GM21515 (cell line): ENCODE measurements around the gene LZTFL1.

Experiments
- ATAC-seq: cut with Tn5 transposase; IDR thresholded peaks from one replicate; pipeline ENCODE4 v1.9.1; 2021; ENCODE audit not compliant: unreplicated experiment

LZTFL1 gene

DNA sequence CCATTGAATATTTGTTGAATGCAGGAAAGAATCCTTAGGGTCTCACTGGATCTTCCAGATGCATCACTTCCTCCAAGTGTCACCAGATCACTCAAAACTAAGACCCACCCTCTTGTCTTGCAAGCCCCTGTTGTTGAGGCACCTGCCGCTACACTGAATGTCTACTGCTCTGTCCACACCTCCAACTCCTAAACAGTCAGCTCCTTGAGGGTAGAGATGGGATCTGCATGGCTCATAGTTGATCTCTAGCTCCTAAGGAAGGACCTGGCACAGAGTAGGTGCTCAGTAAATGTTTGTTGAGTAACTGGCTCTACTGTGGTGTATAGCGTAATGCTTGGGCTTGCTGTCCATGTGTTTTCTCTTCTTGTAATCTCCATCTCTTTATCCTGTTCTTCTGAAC is 54.4 kb downstream of the LZTFL1 start:
- no peak for ATAC-seq

DNA sequence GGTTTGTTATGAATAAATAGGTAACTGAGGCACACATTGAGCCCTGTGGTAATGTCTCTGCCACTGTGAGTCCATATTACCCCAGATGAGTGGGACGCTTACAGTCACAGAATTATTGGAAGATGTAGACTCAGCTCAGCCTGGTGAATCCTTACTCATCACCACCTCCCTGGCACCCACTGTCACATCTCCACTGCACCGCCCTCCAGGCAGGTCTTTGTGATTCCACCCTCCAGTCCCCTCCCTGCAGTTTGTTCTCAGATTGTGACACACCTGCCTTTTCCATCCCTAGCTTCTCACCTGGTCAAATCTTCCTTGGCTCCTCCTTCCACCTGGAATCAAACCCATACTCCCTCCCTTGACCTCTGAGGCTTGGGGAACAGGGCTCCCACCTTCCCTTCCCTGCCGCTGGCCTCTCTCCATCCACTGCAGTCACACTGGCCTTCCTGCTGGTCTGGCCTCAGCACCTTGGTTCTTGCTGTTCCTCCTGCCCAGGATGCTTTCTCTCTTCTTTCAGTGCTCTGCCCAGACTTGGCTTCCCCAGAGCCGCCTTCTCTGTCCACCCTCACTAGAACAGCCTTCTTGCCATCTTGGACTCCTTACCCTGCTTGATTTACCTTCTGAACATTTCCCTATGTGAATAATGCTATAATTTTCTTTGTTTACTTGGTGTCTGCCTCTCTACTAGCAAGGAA is 55.0 kb downstream of the LZTFL1 start:
- ATAC-seq, result no peak

- ATAC-seq, result no peak
Observed at GRCh38 chr3:45785605-45786150, 56.2 kb downstream of the LZTFL1 start.

- ATAC-seq, result no peak
Observed at GRCh38 chr3:45783667-45784066, 58.3 kb downstream of the LZTFL1 start.

- ATAC-seq, result no peak
Observed at GRCh38 chr3:45782381-45782780, 59.5 kb downstream of the LZTFL1 start.

DNA sequence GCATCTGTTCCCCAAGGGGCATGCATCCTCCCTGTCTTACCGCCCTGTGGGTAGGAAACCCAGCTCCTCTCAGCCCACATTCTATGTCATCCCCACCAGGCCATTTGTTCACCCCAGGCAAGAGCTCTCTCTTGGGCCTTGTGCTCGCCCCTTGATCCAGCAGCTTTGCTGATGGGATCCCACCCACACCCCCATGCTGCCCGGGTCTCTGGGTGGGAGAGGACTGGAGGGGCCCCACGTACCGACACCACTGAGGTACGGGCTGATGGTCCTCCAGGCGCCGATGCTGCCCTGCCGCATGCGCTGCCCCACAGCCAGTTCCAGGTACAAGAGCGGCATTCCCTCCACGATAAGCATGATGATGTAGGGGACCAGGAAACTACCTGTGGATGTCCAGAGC is 60.1 kb downstream of the LZTFL1 start:
- ATAC-seq, result no peak

DNA sequence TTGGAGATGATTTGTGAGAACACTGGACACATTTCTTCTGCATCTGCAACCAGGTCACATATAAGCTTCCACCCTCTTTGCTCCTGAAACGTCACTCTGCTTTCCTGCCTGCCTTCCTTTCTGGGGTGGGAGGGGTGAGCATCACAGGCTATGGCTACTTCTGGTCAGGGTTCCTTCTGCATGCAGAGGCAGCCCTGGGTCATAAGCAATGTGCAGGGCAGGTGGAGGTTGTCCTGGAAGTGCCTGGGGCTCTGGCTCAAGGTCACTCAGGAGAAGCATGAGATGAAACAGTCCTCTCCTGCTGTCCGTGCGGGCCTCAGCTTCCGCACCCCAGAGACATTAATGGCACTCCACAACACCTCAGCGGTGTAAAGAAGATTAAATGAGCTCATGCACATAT is 60.6 kb downstream of the LZTFL1 start:
- no peak for ATAC-seq

GRCh38 chr3:45779746-45780735 is 61.9 kb downstream of the LZTFL1 start:
- ATAC-seq, result no peak

- no peak for ATAC-seq
Observed at GRCh38 chr3:45778761-45779201, 63.1 kb downstream of the LZTFL1 start.

DNA sequence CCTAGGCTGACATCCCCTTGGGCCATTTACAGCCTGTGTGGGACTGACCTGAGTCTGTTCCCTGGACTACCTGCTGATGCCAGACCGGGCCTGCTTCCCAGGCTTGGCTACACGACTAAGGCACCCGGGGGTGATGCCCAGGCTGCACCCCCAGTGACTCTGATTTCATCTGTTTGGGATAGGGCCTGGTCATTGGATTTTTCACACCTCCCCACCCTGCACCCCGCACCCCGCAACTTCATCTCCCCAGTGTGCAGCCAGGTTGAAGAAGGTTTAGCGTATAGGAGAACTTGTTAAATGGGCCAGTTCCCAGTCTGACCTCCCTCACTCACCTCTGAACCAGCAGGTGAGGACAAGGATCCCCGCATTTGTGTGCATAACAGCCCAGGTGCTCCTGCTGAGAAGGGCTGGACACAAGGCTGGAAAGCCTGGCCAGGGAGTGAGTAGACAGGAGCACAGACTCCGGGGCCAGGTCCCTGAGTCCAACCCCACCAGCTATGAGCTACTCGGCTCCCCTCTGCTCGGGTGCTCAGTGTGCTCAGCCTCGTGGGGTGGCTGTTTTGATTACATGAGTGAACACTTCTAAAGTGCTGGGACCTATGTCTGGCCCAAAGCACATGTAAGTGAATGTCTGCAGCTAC is 64.1 kb downstream of the LZTFL1 start:
- no peak for ATAC-seq

- no peak for ATAC-seq
Observed at GRCh38 chr3:45777111-45777745, 64.7 kb downstream of the LZTFL1 start.

DNA sequence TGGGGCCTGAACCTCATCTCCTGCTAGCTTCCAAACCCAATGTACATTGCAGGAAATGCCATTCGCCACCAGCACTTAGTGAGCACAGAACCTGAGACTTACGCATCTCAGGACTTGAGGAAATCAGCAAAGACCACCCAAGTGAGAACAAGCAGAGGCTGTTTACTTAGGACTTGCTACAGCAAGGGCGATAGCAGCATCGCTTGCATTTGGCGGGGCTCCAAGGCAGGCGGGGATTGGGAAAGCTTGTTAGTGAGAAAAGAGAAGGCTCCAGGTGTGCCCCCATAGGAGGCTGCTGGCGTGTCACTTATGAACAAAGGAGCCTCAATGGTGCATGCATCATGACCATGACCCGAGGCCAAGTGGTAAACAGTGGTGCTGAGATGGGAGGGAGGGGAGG is 65.3 kb downstream of the LZTFL1 start:
- no peak for ATAC-seq

GRCh38 chr3:45776301-45776595 is 65.7 kb downstream of the LZTFL1 start:
- ATAC-seq, result no peak

DNA sequence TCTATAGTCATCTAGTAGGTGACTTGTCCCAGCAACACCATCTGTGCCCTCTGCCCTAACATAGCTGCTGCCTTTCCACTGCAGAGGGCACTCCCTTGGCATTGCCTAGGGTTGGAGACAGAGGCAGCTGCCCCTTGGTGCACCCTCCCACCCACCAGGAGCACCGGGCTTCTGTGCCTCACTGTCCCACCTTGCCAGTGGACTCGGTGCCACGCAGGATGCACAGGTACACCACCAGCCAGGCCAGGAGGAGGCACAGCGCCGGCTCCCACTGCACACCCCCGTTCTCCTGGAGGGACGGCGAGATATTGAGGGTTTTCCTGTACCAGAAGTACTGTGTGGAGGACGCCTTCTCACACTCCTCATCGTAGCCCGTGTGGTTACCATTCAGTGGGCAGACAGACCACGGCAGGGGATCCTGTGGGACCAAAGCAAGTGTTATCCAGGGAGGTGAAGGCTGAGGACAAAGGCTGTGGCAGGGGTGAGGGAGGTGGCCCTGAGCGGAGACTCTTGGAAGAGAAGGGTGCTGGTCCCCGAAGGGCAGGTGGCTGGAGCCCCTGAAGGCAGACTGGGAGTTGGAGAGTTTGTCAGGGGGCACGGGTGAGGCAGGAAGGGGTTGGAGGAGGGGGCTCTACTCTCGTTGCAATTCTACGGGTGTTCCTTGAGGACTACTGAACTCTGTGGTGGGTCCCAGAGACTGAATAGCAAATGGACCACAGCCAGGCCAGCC is 66.2 kb downstream of the LZTFL1 start:
- ATAC-seq, result no peak

- no peak for ATAC-seq
Observed at GRCh38 chr3:45774581-45775521, 67.1 kb downstream of the LZTFL1 start.

GRCh38 chr3:45773714-45774449 is 68.0 kb downstream of the LZTFL1 start:
- ATAC-seq, result no peak
